Endothelial cell (in vitro differentiated cells): ENCODE data around the gene EFS. TPM values are rescaled to one million over a fixed set of nuclear protein-coding genes. Genes with fewer than 3 reads are reported as not detected.

Source experiments
- DNase-seq: peaks from one replicate; pipeline ENCODE4 v3.0.0; 2021; ENCODE audit warnings: low spot score
- H3K27ac Mint-ChIP-seq: one replicate; pipeline ENCODE4 v1.8.0; 2021; ENCODE audit warnings: mixed read lengths, inconsistent platforms; ENCODE audit not compliant: unreplicated experiment
- H3K27me3 Mint-ChIP-seq: one replicate; pipeline ENCODE4 v1.8.0; 2021; ENCODE audit warnings: mild to moderate bottlenecking, moderate library complexity, mixed read lengths, inconsistent platforms; ENCODE audit not compliant: unreplicated experiment
- H3K36me3 Mint-ChIP-seq: one replicate; pipeline ENCODE4 v1.8.0; 2021; ENCODE audit warnings: mild to moderate bottlenecking, low read depth, mixed read lengths, inconsistent platforms; ENCODE audit not compliant: unreplicated experiment
- H3K4me1 Mint-ChIP-seq: one replicate; pipeline ENCODE4 v1.8.0; 2021; ENCODE audit warnings: mild to moderate bottlenecking, mixed read lengths, inconsistent platforms; ENCODE audit not compliant: unreplicated experiment
- H3K4me3 Mint-ChIP-seq: one replicate; pipeline ENCODE4 v1.8.0; 2021; ENCODE audit warnings: mild to moderate bottlenecking, mixed read lengths, inconsistent platforms; ENCODE audit not compliant: unreplicated experiment
- H3K9me3 Mint-ChIP-seq: one replicate; pipeline ENCODE4 v1.8.0; 2021; ENCODE audit warnings: mixed read lengths, inconsistent platforms; ENCODE audit not compliant: unreplicated experiment
- CTCF ChIP-seq: fragments of 200-600 bp; sonication (generic); IDR thresholded peaks from one replicate; pipeline ENCODE4 v1.5.0; 2021; ENCODE audit warnings: antibody characterized with exemption; ENCODE audit not compliant: unreplicated experiment
- long read RNA-seq: library from polyadenylated mRNA; unstranded; transcript quantifications from one replicate; pipeline ENCODE4 v2.0.0, GENCODE V29; 2020; ENCODE audit not compliant: unreplicated experiment
- total RNA-seq: library from RNA; stranded (reverse); fragmentation: NEBNext Ultra II Directional; extraction: Animal tissue kit (Norgen Biotek cat#: 25700); gene quantifications from one replicate; pipeline ENCODE4 v1.2.1, GENCODE V29; 2021; ENCODE audit not compliant: unreplicated experiment

The EFS gene
- total RNA-seq = 17.8 TPM
- long read RNA-seq, partial matches to known transcripts = 1 of 1 reads
- long read RNA-seq, other reads (novel, unspliced or antisense) = 0 of 1 reads

- Mint-ChIP-seq H3K9me3 (no peaks in the 10 kb centered on the region), H3K36me3 (peaks cover 8% of the 10 kb centered on the region), H3K4me3 (peak within 1 kb of the TSS; percentile 86), H3K4me1 (peaks cover 29% of the 10 kb centered on the region), H3K27me3 (peaks cover 22% of the 10 kb centered on the region), H3K27ac (peak within 1 kb of the TSS; percentile 70)
- TF ChIP-seq CTCF = no peak
- DNase-seq = peak; percentile 35
These were observed at the start of gene EFS for GRCh38 chr14:23365036-23365731. Gene EFS, minus strand, starts transcription at chr14:23365172. Its CDS starts 147 bp downstream, at chr14:23365025.

GRCh38 chr14:23414254-23414653, 49.3 kb upstream of the EFS start:
- Mint-ChIP-seq H3K27ac (no peak overlapping the region), H3K4me1 (peaks cover 22% of the 10 kb centered on the region), H3K9me3 (no peaks in the 10 kb centered on the region), H3K36me3 (peaks cover 4% of the 10 kb centered on the region), H3K27me3 (peaks cover 22% of the 10 kb centered on the region), H3K4me3 (no peak overlapping the region)
- no peak for TF ChIP-seq CTCF
- no peak for DNase-seq

GRCh38 chr14:23413681-23414080, 48.7 kb upstream of the EFS start:
- Mint-ChIP-seq H3K27ac (no peak overlapping the region), H3K27me3 (peaks cover 26% of the 10 kb centered on the region)

GRCh38 chr14:23411563-23412525, 46.9 kb upstream of the EFS start:
- H3K9me3 Mint-ChIP-seq = no peaks in the 10 kb centered on the region
- TF ChIP-seq CTCF = no peak
- peaks cover 26% of the 10 kb centered on the region for H3K27me3 Mint-ChIP-seq
- peaks cover 4% of the 10 kb centered on the region for H3K36me3 Mint-ChIP-seq
- no peak overlapping the region for H3K4me3 Mint-ChIP-seq
- peaks cover 29% of the 10 kb centered on the region for H3K4me1 Mint-ChIP-seq
- DNase-seq = no peak
- H3K27ac Mint-ChIP-seq = no peak overlapping the region

More at GRCh38 chr14:23413681-23414080, 48.7 kb upstream of the EFS start:
- Mint-ChIP-seq H3K36me3 (peaks cover 4% of the 10 kb centered on the region), H3K4me1 (peaks cover 27% of the 10 kb centered on the region), H3K9me3 (no peaks in the 10 kb centered on the region), H3K4me3 (no peak overlapping the region)
- no peak for DNase-seq
- no peak for TF ChIP-seq CTCF
